ENCODE measurements around the gene GNG7.

- TF ChIP-seq, protein P1, sequence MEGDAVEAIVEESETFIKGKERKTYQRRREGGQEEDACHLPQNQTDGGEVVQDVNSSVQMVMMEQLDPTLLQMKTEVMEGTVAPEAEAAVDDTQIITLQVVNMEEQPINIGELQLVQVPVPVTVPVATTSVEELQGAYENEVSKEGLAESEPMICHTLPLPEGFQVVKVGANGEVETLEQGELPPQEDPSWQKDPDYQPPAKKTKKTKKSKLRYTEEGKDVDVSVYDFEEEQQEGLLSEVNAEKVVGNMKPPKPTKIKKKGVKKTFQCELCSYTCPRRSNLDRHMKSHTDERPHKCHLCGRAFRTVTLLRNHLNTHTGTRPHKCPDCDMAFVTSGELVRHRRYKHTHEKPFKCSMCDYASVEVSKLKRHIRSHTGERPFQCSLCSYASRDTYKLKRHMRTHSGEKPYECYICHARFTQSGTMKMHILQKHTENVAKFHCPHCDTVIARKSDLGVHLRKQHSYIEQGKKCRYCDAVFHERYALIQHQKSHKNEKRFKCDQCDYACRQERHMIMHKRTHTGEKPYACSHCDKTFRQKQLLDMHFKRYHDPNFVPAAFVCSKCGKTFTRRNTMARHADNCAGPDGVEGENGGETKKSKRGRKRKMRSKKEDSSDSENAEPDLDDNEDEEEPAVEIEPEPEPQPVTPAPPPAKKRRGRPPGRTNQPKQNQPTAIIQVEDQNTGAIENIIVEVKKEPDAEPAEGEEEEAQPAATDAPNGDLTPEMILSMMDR (IDR thresholded peaks at IDR 0.05; ENCODE audit: low read length), result no peak
- TF ChIP-seq EZH2phosphoT487 (IDR thresholded peaks at IDR 0.05; ENCODE audit: low read length) (no peak), EZH2 (optimal IDR thresholded peaks at IDR 0.05; ENCODE audit: low read depth, low read length) (no peak)
These were observed 89.8 kb downstream of the GNG7 start for GRCh38 chr19:2612619-2613249.

Measured in MM.1S (cell line).